A673 (cell line): ENCODE results near the gene PSORS1C1.
"Not testable (repeated sequence)": the region's sequence is repeated elsewhere in the genome, so short reads cannot be mapped to it uniquely, and the experiment has no call there.

Experiments used
- CTCF ChIP-seq: fragments of 300-800, 200-600 bp; sonication (generic); conservative IDR thresholded peaks from 2 replicates; pipeline ENCODE4 v1.5.1; 2017; ENCODE audit warnings: low read depth, mild to moderate bottlenecking, antibody characterized with exemption, low read length, moderate library complexity, mixed read lengths
- EZH2 ChIP-seq: fragments of 200-600 bp; sonication (generic); IDR thresholded peaks from 2 replicates; pipeline ENCODE4 v1.6.1; 2017; ENCODE audit warnings: borderline replicate concordance, low read depth, mild to moderate bottlenecking, mixed read lengths, antibody characterized with exemption, low read length; ENCODE audit not compliant: poor library complexity, severe bottlenecking

DNA sequence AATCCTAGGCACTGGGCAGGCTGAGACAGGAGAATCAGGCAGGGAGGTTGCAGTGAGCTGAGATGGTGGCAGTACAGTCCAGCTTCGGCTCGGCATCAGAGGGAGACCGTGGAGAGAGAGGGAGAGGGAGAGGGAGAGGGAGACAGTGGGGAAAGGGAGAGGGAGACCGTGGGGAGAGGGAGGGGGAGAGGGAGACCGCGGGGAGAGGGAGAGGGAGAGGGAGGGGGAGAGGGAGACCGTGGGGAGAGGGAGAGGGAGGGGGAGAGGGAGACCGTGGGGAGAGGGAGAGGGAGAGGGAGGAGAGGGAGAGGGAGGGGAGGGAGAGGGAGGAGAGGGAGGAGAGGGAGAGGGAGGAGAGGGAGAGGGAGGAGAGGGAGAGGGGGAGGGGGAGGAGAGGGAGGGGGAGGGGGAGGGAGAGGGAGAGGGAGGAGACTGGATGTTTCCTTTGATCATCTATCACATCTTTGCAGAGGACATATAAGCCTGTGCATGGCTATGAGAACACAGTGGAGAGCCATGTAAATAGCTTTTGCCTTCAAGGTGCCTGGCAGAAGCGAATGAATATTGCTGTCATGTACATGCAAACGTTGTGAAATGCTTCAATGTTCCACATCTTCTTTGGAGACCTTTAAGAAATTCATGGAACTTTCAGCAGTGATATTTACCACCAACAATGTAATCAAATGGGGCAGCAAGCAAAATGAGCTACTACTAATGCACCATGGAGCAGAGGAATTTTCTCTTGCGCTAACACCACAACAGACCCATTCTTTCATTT is 46.5 kb upstream of the PSORS1C1 start:
- TF ChIP-seq CTCF, EZH2: not testable (repeated sequence)
